Right renal cortex interstitium (tissue), 3 donors: ENCODE measurements around the gene GCDH. TPM values are rescaled to one million over a fixed set of nuclear protein-coding genes. Genes with fewer than 3 reads are reported as not detected.
"Not testable (repeated sequence)": the region's sequence is repeated elsewhere in the genome, so short reads cannot be mapped to it uniquely, and the experiment has no call there.

Source experiments
- DNase-seq, 3 donors: peaks; one replicate each; pipeline ENCODE4 v3.0.0-alpha.2; 2013; ENCODE audit warnings: low read depth in 3 of 3, low spot score in 2 of 3
- polyA plus RNA-seq, 3 donors: library from polyadenylated mRNA; unstranded; fragments of 120-200 nt; gene quantifications; one replicate each; pipeline ENCODE4 v1.2.1, GENCODE V29; 2013; ENCODE audit not compliant: insufficient read length in 3 of 3

The GCDH gene
- polyA plus RNA-seq, result 10 to 100 TPM; 24.0 to 30.4 (median 27.6) TPM

DNA sequence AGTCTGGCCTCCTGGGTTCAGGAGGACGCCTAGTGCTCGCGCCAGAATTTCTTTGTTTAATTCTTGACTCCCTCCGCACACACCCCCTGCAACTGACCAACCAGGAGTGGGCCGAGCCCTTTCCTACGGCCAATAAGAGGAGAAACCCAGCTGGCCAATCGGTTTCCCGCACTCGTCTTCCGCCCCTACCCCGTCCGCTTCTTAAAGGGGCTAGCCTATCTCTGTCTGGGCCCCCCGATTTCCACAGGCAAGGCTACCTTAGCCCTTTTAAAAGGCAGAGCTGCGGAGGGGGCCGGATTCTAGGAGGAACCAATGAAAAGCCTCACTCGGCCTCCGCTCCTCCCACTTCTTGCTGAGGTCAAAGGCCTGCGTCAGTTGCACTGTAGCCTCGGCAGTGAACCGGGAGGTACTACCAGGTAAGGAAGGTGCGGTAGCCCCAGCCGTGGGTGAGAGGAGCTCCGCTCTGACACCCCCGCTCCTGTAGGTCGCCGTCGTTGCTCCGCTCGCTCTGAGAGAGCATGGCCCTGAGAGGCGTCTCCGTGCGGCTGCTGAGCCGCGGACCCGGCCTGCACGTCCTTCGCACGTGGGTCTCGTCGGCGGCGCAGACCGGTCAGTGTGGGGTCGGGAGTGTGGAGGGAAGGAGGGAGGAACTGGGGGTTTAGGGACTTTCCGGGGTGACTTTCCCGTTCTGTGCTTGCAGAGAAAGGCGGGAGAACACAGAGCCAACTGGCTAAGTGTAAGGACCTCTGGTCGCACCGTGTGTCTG lies at the start of gene GCDH:
Gene GCDH, plus strand, starts transcription at position 374 of the 766 bp plus-strand sequence. Its CDS starts 145 bp downstream, at position 519.
- DNase-seq, result peak; percentile 90 to 96 (median 94)

DNA sequence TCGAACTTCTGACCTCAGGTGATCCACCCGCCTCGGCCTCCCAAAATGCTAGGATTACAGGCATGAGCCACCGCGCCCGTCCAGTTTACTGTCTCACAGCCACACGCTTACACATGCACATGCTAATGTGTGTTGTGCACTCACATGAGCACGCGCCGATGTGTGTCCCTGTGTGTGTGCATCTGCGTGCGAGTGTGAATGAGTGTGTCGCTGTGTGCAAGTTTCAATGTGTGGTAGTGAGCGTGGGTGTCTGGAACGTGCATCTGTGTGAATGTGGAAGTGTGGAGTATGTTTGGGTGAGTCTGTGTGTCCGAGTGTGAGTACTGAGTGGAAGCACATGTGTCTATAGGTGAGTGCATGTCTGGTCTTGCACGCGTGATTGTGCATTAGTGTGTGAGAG lies 48.4 kb upstream of the GCDH start:
- no peak for DNase-seq

DNA sequence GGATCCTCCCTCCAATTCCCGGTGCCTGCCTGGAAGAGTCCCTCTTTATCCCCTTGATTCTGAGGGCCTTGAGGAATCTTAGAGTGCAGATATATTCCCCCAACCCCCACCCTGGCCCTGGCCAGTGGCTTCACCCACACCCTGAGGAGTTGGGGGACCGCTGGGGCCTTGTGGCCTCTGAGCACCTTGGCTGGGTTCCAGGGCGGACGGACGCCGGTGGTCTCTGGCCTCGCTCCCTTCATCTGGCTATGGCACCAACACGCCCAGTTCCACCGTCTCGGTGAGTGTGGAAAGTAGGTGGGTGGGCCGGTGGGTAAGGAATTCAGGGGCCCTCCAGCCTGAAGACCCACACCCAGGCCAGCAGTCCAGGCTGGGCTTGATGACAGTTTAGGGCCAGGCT lies 47.6 kb upstream of the GCDH start:
- DNase-seq, result no peak

DNA sequence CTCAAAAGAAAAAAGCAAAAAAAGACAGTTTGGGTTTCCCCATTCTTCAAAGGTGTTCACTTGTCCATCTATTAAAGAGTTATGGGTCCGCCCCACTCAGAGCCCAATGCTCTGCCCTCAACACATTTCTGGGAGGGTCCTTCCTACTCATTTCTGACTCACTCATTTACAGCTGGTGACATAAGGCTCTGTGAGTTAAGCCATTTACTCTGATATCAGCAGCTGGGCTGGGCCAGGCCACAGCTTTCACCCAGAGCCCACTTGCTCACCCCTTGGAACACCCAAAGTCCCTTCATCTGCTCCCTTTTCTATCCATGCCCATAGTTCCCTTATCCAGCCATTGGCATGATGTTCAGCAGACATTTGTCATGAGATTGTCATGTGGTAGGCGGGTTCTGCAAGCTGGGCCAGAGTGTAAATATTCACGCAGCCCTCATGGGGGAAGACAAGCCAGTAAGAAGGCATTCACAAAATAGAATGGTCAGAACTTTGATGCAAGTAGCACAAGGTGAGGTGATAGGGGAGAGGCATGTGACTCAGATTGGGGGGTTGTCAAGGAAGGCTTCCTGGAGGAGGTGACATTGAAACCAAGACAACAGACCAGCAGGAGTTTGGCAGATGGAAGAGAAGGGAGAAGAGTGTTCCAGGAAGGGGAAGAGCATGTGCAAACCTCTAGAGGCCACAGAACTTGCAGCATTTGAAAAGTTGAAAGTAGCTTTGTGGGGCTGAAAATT lies 46.8 kb upstream of the GCDH start:
- no peak for DNase-seq

DNA sequence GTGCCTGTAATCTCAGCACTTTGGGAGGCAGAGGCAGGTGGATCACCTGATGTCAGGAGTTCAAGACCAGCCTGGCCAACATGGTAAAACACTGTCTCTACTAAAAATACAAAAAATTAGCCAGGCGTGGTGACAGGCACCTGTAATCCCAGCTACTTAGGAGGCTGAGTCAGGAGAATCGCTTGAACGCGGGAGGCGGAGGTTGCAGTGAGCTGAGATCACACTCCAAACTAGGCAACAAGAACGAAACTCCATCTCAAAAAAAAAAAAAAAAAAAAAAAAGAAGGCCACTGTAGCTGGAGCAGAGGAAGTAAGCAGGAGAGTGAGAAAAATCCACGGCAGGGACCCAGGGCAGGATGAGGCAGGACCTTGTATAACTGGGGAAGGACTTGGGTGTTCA lies 44.3 kb upstream of the GCDH start:
- not testable (repeated sequence) for DNase-seq

DNA sequence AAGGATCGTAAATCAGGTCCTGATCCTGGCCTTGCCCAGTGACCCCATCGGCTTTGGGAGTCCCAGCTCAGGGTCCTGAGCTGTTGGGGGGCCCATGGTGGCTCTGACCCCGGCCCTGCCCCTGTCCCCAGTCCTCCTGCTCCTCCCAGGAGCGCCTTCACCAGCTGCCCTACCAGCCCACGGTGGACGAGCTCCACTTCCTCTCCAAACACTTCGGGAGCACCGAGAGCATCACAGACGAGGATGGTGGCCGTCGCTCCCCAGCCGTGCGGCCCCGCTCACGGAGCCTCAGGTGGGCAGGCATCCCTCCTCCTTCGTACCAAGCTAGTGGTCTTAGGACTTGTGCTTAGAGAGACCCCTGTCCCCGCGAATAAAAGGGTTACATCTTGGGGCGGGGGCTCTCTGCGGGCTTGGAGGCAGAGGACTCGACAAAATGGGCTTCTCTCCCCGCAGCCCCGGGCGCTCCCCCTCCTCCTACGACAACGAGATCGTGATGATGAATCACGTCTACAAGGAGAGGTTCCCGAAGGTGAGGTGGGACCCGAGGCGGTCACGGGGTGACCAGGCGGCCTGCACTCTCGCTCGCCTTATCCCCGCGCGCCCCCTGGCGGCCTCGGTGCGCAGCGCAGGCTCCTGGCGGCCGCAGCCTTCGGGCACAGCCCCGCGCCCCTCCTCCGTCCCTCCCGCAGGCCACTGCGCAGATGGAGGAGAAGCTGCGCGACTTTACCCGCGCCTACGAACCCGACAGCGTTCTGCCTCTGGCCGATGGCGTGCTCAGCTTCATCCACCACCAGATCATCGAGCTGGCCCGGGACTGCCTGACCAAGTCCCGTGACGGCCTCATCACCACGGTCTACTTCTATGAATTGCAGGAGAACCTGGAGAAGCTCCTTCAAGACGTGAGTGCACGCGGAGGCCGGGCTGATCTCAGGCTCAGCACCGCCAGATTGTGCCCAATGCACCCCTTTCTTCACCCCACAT lies 43.5 kb upstream of the GCDH start:
- DNase-seq, result no peak

DNA sequence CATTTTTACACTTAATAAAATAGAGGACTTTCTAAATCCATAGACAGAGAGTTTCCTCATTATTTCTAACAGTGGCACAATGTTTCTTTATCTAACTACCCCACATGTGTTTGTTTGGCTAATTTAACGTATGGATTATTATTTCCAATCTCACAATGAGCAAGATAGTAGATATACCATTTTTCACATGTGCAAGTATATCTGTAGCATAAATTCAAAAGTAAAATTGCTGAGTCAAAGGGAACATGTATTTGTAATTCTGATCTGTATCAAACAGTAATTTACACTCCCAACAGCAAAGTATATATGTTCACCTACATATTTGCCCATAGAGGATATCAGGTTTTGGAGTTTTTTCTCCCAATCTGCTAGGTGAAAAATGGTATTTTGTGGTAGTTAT lies 34.3 kb upstream of the GCDH start:
- no peak for DNase-seq

DNA sequence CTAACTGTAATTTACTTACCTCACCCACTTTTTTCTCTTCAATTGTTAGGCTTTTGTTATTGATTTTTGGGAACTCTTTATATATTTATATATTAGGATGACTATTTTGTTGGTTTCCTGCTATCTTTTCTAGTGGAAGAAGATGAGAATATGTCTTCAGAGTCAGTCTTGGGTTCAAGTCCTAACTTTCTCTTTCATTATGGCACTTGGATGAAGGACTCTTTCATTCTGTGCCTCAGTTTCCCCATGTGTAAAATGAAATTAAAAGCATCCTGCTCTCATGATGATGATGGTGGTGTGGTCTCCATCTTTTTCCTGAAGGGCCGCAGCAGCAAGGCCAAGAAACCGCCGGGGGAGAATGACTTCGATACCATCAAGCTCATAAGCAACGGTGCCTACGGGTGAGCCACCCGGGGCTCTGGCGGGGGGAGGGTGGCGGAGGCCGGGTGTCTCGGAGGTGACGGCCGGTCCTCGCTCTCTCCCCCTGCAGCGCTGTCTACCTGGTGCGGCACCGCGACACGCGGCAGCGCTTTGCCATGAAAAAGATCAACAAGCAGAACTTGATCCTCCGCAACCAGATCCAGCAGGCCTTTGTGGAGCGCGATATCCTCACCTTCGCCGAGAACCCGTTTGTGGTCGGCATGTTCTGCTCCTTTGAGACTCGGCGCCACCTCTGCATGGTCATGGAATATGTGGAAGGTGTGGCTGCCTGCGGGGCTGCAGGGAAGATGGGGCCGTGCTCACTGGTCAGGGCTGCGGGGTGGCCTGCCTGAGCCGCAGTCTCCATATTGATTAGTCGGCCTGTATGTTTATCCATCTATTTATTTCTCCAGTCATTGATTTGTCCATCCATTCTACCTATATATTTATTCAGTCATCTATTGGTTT lies 32.7 kb upstream of the GCDH start:
- no peak for DNase-seq

DNA sequence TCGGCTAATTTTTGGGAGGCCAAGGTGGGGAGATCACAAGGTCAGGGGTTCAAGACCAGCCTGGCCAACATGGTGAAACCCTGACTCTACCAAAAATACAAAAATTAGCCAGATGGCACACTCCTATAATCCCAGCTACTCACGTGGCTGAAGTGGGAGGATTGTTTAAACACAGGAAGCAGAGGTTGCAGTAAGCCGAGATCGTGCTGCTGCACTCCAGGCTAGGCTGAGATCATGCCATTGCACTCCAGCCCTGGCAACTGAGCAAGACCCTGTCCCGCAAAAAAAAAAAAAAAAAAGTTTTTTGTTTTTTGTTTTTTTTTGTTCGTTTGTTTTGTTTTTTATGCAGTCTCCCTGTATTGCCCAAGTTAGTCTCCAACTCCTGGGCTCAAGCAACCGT lies 31.4 kb upstream of the GCDH start:
- DNase-seq, result no peak

DNA sequence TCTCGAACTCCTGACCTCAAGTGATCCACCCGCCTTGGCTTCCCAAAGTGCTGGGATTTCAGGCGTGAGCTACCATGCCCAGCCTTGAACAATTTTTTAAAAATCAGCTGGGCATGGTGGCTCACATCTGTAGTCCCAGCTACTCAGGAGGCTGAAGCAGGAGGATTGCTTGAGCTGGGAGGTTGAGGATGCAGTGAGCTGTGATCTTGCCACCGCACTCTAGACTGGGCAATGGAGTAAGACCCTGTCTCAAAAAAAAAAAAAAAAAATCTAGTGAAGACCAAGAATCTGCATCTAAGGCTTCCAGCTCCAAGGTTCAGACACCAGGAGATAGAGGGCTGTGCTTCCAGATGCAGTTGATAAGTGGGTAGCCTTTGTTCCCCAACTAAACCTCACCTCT lies 26.8 kb upstream of the GCDH start:
- no peak for DNase-seq

DNA sequence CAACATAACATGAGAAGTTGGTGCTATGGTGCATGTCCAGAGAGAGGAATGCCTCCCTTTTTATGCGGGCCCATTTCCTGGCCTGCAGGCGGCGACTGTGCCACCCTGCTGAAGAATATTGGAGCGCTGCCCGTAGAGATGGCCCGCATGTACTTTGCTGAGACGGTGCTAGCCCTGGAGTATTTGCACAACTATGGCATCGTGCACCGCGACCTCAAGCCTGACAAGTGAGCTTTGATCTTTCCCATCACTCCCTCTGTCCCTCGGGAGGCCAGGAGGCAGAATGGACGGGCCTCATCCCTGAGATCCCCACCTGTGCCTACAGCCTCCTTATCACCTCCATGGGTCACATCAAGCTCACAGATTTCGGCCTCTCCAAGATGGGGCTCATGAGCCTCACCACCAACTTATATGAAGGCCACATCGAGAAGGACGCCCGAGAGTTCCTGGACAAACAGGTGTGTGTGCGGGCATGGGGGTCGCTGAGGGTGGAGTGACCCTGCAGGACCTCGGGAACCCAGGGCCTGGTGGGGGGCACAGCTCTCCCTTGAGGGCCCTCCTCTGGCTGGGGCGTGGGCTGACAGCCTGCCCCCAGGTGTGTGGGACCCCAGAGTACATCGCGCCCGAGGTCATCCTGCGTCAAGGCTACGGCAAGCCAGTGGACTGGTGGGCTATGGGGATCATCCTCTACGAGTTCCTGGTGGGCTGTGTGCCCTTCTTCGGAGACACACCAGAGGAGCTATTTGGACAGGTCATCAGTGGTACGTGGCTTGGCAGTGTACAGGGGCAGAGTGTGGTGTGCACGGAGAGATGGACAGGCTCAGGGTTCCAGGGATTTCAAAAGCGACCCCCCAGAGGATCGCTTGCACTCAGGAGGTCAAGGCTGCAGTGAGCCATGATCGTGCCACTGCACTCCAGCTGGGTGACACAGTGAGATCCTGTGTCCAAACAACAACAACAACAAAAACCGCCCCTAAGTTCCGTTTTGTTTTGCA lies 25.9 kb upstream of the GCDH start:
- no peak for DNase-seq

DNA sequence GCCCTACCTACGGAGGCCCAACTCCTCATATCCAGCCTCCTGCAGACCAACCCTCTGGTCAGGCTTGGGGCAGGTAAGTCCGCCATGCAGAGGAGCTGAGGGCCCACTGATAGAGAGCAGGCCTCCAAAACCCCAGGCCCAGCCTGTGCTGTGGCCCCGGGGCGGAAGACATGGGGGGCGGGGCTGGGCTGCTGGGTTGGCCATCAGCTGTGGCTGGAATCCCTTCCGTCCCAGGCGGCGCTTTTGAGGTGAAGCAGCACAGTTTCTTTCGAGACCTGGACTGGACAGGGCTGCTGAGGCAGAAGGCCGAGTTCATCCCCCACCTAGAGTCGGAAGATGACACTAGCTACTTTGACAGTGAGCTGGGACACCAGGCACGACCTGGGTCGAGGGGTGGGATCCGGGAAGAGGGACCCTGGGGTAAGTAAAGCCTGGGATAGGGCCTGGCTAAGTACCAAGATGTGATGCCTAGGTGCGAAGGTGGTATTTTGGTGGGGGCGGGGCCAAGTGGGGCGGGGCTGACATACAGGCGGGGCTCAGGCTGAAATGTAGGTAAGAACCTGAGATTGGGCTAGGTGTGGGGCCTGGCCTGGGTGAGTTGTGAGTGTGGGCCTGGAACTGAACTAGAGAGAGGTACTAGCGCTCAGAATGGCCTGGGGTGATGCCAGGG lies 25.1 kb upstream of the GCDH start:
- DNase-seq, result no peak

DNA sequence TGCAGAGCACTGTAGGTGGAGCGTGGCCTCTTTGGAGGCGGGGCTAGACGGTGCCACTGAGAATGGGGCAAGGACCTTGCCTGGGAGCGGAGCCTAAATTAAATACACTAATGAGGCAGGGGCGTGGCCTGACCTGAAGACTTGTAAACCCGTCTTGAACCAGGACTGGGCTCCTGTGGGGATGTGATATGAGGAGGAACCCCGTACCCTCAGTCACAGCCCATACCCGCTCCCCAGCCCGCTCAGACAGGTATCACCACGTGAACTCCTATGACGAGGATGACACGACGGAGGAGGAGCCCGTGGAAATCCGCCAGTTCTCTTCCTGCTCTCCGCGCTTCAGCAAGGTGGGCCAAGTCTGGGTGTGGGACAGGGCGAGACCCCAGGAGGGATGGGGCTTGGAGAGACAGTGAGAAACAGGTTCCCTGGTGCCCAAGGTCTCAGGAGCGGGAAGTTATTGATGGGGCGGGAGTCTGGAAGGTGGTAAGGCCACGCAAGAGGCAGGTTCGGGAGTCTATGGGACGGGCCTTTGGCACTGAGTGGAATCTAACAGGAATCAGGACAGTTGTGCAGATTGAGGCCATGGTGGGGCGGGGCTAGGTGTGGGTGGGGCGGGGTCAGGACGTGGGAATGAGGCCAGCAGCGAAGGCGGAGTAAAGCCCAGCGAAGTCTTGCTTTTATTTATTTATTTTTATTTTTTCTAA lies 24.4 kb upstream of the GCDH start:
- no peak for DNase-seq

DNA sequence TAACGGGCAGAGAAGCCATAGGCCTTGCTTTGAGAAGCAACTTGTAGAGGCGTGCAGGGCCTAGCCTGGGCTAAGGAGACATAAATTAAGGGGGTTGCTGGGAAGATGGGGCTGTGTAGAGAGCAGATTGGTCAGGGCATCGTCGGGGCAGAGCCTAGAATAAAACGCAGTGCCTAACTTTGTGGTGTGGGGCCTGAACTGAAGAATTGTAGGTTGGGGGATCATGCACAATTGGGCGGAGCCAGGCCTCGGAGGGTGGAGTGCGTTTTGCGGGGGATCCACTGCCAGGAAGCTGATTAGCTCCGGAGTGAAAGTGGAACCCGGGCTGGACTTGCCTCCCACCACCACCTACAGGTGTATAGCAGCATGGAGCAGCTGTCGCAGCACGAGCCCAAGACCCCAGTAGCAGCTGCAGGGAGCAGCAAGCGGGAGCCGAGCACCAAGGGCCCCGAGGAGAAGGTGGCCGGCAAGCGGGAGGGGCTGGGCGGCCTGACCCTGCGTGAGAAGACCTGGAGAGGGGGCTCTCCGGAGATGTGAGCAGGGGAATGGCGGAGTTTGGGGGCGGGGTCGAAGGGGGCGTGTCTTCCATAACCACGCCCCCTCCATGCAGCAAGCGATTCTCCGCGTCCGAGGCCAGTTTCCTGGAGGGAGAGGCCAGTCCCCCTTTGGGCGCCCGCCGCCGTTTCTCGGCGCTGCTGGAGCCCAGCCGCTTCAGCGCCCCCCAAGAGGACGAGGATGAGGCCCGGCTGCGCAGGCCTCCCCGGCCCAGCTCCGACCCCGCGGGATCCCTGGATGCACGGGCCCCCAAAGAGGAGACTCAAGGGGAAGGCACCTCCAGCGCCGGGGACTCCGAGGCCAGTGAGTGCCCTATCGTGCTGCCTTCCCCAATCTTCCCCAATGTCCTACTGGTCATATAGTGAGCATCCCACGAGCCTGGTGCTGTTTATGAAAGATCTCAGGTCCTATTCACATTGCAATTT lies 23.6 kb upstream of the GCDH start:
- DNase-seq, result no peak

DNA sequence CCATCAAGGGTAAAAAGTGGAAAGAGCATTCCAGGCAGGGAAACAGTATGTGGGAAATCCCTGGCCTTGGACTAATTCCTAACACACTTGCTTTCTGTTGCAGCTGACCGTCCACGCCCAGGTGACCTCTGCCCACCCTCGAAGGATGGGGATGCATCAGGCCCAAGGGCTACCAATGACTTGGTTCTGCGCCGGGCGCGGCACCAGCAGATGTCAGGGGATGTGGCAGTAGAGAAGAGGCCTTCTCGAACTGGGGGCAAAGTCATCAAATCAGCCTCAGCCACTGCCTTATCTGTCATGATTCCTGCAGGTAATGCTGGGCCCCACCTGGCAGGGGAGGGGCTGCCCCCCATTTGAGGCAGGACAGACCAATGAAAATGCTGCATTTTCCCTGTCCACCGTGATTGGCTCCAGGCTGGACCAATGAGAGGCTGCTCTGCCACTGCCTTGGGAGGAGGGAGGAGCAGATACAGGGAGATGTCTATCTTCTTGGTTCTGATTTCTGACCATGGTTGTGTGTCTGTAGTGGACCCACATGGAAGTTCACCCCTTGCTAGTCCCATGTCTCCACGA lies 22.3 kb upstream of the GCDH start:
- no peak for DNase-seq

DNA sequence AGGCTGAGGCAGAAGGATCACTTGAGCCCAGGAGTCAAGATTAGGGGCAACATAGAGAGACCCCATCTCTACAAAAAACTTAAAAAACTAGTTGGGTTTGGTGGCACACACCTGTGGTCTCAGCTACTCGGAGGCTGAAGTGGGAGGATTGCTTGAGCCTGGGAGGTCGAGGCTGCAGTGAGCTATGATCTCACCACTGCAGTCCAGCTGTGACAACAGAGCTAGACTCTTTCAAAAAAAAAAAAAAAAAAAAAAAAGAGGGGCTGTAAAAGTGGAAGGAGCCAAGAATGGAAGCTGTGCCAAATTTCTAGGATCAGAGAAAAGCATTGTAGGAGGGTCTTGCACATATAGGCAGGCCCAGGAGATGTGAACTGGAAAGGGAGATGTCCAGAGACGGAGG lies 19.3 kb upstream of the GCDH start:
- no peak for DNase-seq
